ENCODE data around the gene PIGS. TPM values are rescaled to one million over a fixed set of nuclear protein-coding genes. Genes with fewer than 3 reads are reported as not detected.

The PIGS gene
- total and polyA plus RNA-seq, 4 donors = 7.3 to 29.5 (median 13.3) TPM

GRCh38 chr17:28532050-28532960 is 39.0 kb downstream of the PIGS start:
- no peak overlapping the region for H3K4me3 ChIP-seq (ENCODE audit: low read depth in 1 of 3, low read length in 3 of 3)
- 87% methylated on average over 7 of the region's 7 CpGs for WGBS
- no peak for DNase-seq (ENCODE audit: low spot score)
- H3K27ac ChIP-seq (ENCODE audit: low read depth in 1 of 2, low read length in 2 of 2) = no peak overlapping the region
- no peaks in the 10 kb centered on the region for H3K27me3 ChIP-seq (ENCODE audit: control insufficient read depth in 4 of 4, insufficient read depth in 4 of 4, low read length in 3 of 4)
- H3K4me1 ChIP-seq (ENCODE audit: control insufficient read depth in 4 of 4, insufficient read depth in 4 of 4, low read length in 3 of 4) = no peaks in the 10 kb centered on the region
- no peaks in the 10 kb centered on the region for H3K36me3 ChIP-seq (ENCODE audit: control insufficient read depth in 4 of 4, insufficient read depth in 3 of 4, low read depth in 1 of 4, low read length in 3 of 4)
- TF ChIP-seq RAD21 (IDR thresholded peaks at IDR 0.05) = no peak
- TF ChIP-seq EGR1 (IDR thresholded peaks at IDR 0.05; ENCODE audit: low read depth in 2 of 2) = no peak
- no peak for TF ChIP-seq HNF4A (conservative IDR thresholded peaks at IDR 0.05)
- TF ChIP-seq FOXA2 (IDR thresholded peaks at IDR 0.05) = no peak
- TF ChIP-seq NR2F2 (IDR thresholded peaks at IDR 0.05) = no peak
- TF ChIP-seq TAF1 (conservative IDR thresholded peaks at IDR 0.05) = no peak
- TF ChIP-seq FOXA1 (IDR thresholded peaks at IDR 0.05) = no peak
- no peak for TF ChIP-seq ZBTB33 (IDR thresholded peaks at IDR 0.05)
- TF ChIP-seq GABPA (IDR thresholded peaks at IDR 0.05 in 1 of 2, conservative IDR thresholded peaks at IDR 0.05 in 1 of 2) = no peak
- TF ChIP-seq SP1 (IDR thresholded peaks at IDR 0.05) = no peak
- TF ChIP-seq ATF3 (IDR thresholded peaks at IDR 0.05) = no peak
- no peak for TF ChIP-seq REST (IDR thresholded peaks at IDR 0.05)
- no peak for TF ChIP-seq RXRA (IDR thresholded peaks at IDR 0.05)
- no peak for TF ChIP-seq YY1 (IDR thresholded peaks at IDR 0.05)
- no peak for TF ChIP-seq JUND (IDR thresholded peaks at IDR 0.05)
- TF ChIP-seq MAX (IDR thresholded peaks at IDR 0.05) = no peak
- no peaks in the 10 kb centered on the region for H3K9me3 ChIP-seq (ENCODE audit: control insufficient read depth in 4 of 4, low read length in 3 of 4)
- no peak overlapping the region for H3K9ac ChIP-seq (ENCODE audit: low read depth in 1 of 2, low read length in 2 of 2)

GRCh38 chr17:28530926-28531325 is 40.4 kb downstream of the PIGS start:
- TF ChIP-seq ZBTB33 (IDR thresholded peaks at IDR 0.05) (no peak), ATF3 (IDR thresholded peaks at IDR 0.05) (no peak), GABPA (IDR thresholded peaks at IDR 0.05 in 1 of 2, conservative IDR thresholded peaks at IDR 0.05 in 1 of 2) (no peak), EGR1 (IDR thresholded peaks at IDR 0.05; ENCODE audit: low read depth in 2 of 2) (no peak), RXRA (IDR thresholded peaks at IDR 0.05) (no peak), FOXA1 (IDR thresholded peaks at IDR 0.05) (no peak), YY1 (IDR thresholded peaks at IDR 0.05) (no peak), FOXA2 (IDR thresholded peaks at IDR 0.05) (no peak), RAD21 (IDR thresholded peaks at IDR 0.05) (no peak), REST (IDR thresholded peaks at IDR 0.05) (no peak), SP1 (IDR thresholded peaks at IDR 0.05) (no peak), HNF4G (IDR thresholded peaks at IDR 0.05) (no peak)
- Histone ChIP-seq H3K9ac (ENCODE audit: low read depth in 1 of 2, low read length in 2 of 2) (no peak overlapping the region), H3K4me1 (ENCODE audit: control insufficient read depth in 4 of 4, insufficient read depth in 4 of 4, low read length in 3 of 4) (no peaks in the 10 kb centered on the region), H3K36me3 (ENCODE audit: control insufficient read depth in 4 of 4, insufficient read depth in 3 of 4, low read depth in 1 of 4, low read length in 3 of 4) (no peaks in the 10 kb centered on the region), H3K27me3 (ENCODE audit: control insufficient read depth in 4 of 4, insufficient read depth in 4 of 4, low read length in 3 of 4) (no peaks in the 10 kb centered on the region), H3K4me3 (ENCODE audit: low read depth in 1 of 3, low read length in 3 of 3) (no peak overlapping the region), H3K27ac (ENCODE audit: low read depth in 1 of 2, low read length in 2 of 2) (no peak overlapping the region), H3K9me3 (ENCODE audit: control insufficient read depth in 4 of 4, low read length in 3 of 4) (no peaks in the 10 kb centered on the region)
- no peak for DNase-seq (ENCODE audit: low spot score)
- WGBS = 76% methylated on average over 7 of the region's 7 CpGs
